DND-41 (cell line): ENCODE measurements around the gene GTPBP6.
"Not testable (repeated sequence)": the region's sequence is repeated elsewhere in the genome, so short reads cannot be mapped to it uniquely, and the experiment has no call there.

Source experiments
- ATAC-seq: fragments of 200-7000 bp; cut with Tn5 transposase; 3 replicates; pipeline ENCODE4 v1.9.1; 2021; ENCODE audit warnings: low read depth; ENCODE audit not compliant: insufficient read depth
- DNase-seq: peaks from one replicate; pipeline ENCODE4 v3.0.0-alpha.2; 2020
- H2AFZ ChIP-seq: 2 replicates; pipeline ENCODE4 v1.6.0; 2012; ENCODE audit warnings: low read depth, low read length
- H3K27ac ChIP-seq: 2 replicates; pipeline ENCODE4 v1.5.1; 2012; ENCODE audit warnings: low read length, inconsistent platforms
- H3K27me3 ChIP-seq: fragments of 200-600 bp; sonication (generic); 2 replicates; pipeline ENCODE4 v1.6.0; 2012; ENCODE audit warnings: low read length, mild to moderate bottlenecking, inconsistent platforms; ENCODE audit not compliant: insufficient read depth, poor library complexity
- H3K36me3 ChIP-seq: 2 replicates; pipeline ENCODE4 v1.5.1; 2012; ENCODE audit warnings: low read length, inconsistent platforms; ENCODE audit not compliant: insufficient read depth
- H3K4me1 ChIP-seq: 2 replicates; pipeline ENCODE4 v1.5.1; 2012; ENCODE audit warnings: mild to moderate bottlenecking, low read length; ENCODE audit not compliant: insufficient read depth
- H3K4me2 ChIP-seq: 2 replicates; pipeline ENCODE4 v1.6.0; 2012; ENCODE audit warnings: mild to moderate bottlenecking, moderate library complexity, low read length, inconsistent platforms; ENCODE audit not compliant: insufficient read depth
- H3K4me3 ChIP-seq, 2 experiments: fragments of 200-600 bp in 1 of 2; shearing (Covaris generic) in 1 of 2; 2 replicates each; pipeline ENCODE4 v1.5.1; 2012 to 2016; ENCODE audit warnings: inconsistent platforms in 2 of 2, low read length in 2 of 2, mild to moderate bottlenecking in 2 of 2, low read depth in 1 of 2, moderate library complexity in 1 of 2
- H3K79me2 ChIP-seq: 2 replicates; pipeline ENCODE4 v1.6.0; 2012; ENCODE audit warnings: low read length, inconsistent platforms; ENCODE audit not compliant: insufficient read depth
- H3K9ac ChIP-seq: 2 replicates; pipeline ENCODE4 v1.6.0; 2012; ENCODE audit warnings: low read depth, mild to moderate bottlenecking, inconsistent platforms, low read length, moderate library complexity
- H3K9me3 ChIP-seq: 2 replicates; pipeline ENCODE4 v1.5.1; 2012; ENCODE audit warnings: low read length, moderate library complexity, mild to moderate bottlenecking, inconsistent platforms; ENCODE audit not compliant: insufficient read depth, severe bottlenecking
- H4K20me1 ChIP-seq: 2 replicates; pipeline ENCODE4 v1.6.0; 2012; ENCODE audit warnings: low read length; ENCODE audit not compliant: insufficient read depth
- CTCF ChIP-seq: IDR thresholded peaks from 2 replicates; pipeline ENCODE4 v1.5.1; 2012; ENCODE audit warnings: borderline replicate concordance, low read length, moderate library complexity, mild to moderate bottlenecking; ENCODE audit not compliant: poor library complexity, severe bottlenecking; ENCODE audit errors: extremely low read depth
- EZH2 ChIP-seq: IDR thresholded peaks from 3 replicates; pipeline ENCODE4 v1.6.1; 2012; ENCODE audit warnings: borderline replicate concordance, low read depth, mild to moderate bottlenecking, moderate library complexity, low read length, inconsistent platforms; ENCODE audit not compliant: severe bottlenecking

GTPBP6 gene

GRCh38 chrX:270848-271367 lies 47.7 kb downstream of the GTPBP6 start:
- no peak for TF ChIP-seq EZH2
- TF ChIP-seq CTCF: no peak
- Histone ChIP-seq H3K4me1 (peaks cover 11% of the 10 kb centered on the region), H3K4me2 (no peak overlapping the region), H3K27ac (no peak overlapping the region), H3K4me3 (no peak overlapping the region), H3K36me3 (no peaks in the 10 kb centered on the region), H3K79me2 (no peaks in the 10 kb centered on the region), H4K20me1 (no peaks in the 10 kb centered on the region), H3K27me3 (peaks cover 8% of the 10 kb centered on the region), H3K9ac (no peak overlapping the region), H2AFZ (no peak overlapping the region), H3K9me3 (no peaks in the 10 kb centered on the region)
- ATAC-seq (no peak), DNase-seq (no peak)

GRCh38 chrX:267771-268261 lies 50.8 kb downstream of the GTPBP6 start:
- no peak for ATAC-seq
- Histone ChIP-seq H3K79me2 (no peaks in the 10 kb centered on the region), H3K36me3 (no peaks in the 10 kb centered on the region), H3K9ac (no peak overlapping the region), H3K9me3 (no peaks in the 10 kb centered on the region), H2AFZ (no peak overlapping the region), H3K4me1 (no peaks in the 10 kb centered on the region), H3K4me3 (no peak overlapping the region), H3K4me2 (no peak overlapping the region), H4K20me1 (no peaks in the 10 kb centered on the region), H3K27me3 (no peaks in the 10 kb centered on the region), H3K27ac (no peak overlapping the region)
- no peak for DNase-seq
- TF ChIP-seq EZH2: no peak

- Histone ChIP-seq H4K20me1 (no peaks in the 10 kb centered on the region), H3K9ac (no peak overlapping the region), H3K27me3 (no peaks in the 10 kb centered on the region), H3K4me3 (no peak overlapping the region), H3K9me3 (no peaks in the 10 kb centered on the region), H2AFZ (no peak overlapping the region), H3K4me1 (no peaks in the 10 kb centered on the region), H3K36me3 (no peaks in the 10 kb centered on the region), H3K79me2 (no peaks in the 10 kb centered on the region), H3K4me2 (no peak overlapping the region), H3K27ac (no peak overlapping the region)
- ATAC-seq (no peak), DNase-seq (no peak)
- TF ChIP-seq EZH2 (no peak), CTCF (no peak)
Measured at GRCh38 chrX:265502-265901, 53.1 kb downstream of the GTPBP6 start.

GRCh38 chrX:264634-265455 lies 53.8 kb downstream of the GTPBP6 start:
- no peak overlapping the region for H3K27ac ChIP-seq
- H3K4me1 ChIP-seq: no peaks in the 10 kb centered on the region
- no peak overlapping the region for H2AFZ ChIP-seq
- H3K27me3 ChIP-seq: no peaks in the 10 kb centered on the region
- DNase-seq (no peak), ATAC-seq (no peak)
- H3K4me2 ChIP-seq: no peak overlapping the region
- H3K36me3 ChIP-seq: no peaks in the 10 kb centered on the region
- H3K9ac ChIP-seq: no peak overlapping the region
- no peaks in the 10 kb centered on the region for H4K20me1 ChIP-seq
- no peaks in the 10 kb centered on the region for H3K9me3 ChIP-seq
- no peak for TF ChIP-seq CTCF
- no peak for TF ChIP-seq EZH2
- no peaks in the 10 kb centered on the region for H3K79me2 ChIP-seq
- H3K4me3 ChIP-seq: no peak overlapping the region

GRCh38 chrX:264006-264405 lies 54.6 kb downstream of the GTPBP6 start:
- ATAC-seq, H2AFZ ChIP-seq, H3K4me1 ChIP-seq, H3K4me3 ChIP-seq, H3K9me3 ChIP-seq, H3K27ac ChIP-seq, H3K4me2 ChIP-seq, H3K9ac ChIP-seq, H4K20me1 ChIP-seq, DNase-seq, H3K27me3 ChIP-seq, H3K36me3 ChIP-seq, H3K79me2 ChIP-seq: not testable (repeated sequence)
